Ascending aorta (tissue), 2 donors: Measurements from ENCODE around the gene FXYD2. TPM values are rescaled to one million over a fixed set of nuclear protein-coding genes. Genes with fewer than 3 reads are reported as not detected.

Experiments
- DNase-seq, 2 donors: peaks; one replicate each; pipeline ENCODE4 v3.0.0-alpha.2; 2019; ENCODE audit warnings: low spot score in 2 of 2
- H3K27ac ChIP-seq, 2 donors: fragments of 200-600 bp; sonication (generic); one replicate each; pipeline ENCODE4 v1.5.1; 2016 to 2017; ENCODE audit warnings: mild to moderate bottlenecking in 1 of 2
- H3K27me3 ChIP-seq: fragments of 200-600 bp; sonication (generic); one replicate; pipeline ENCODE4 v1.5.1; 2017
- H3K36me3 ChIP-seq, 2 donors: fragments of 200-600 bp; sonication (generic); one replicate each; pipeline ENCODE4 v1.5.1; 2016
- H3K4me1 ChIP-seq, 2 donors: fragments of 200-600 bp; sonication (generic); one replicate each; pipeline ENCODE4 v1.5.1; 2016 to 2017; ENCODE audit warnings: mild to moderate bottlenecking in 1 of 2
- H3K4me3 ChIP-seq, 2 donors: fragments of 200-600 bp; sonication (generic); one replicate each; pipeline ENCODE4 v1.5.1; 2016 to 2017; ENCODE audit warnings: mild to moderate bottlenecking in 1 of 2
- H3K9me3 ChIP-seq, 2 donors: fragments of 200-600 bp; sonication (generic); one replicate each; pipeline ENCODE4 v1.5.1; 2016
- CTCF ChIP-seq, 3 experiments: fragments of 200-600 bp in 2 of 3; fragments of 450-650 bp in 1 of 3; sonication (generic) in 2 of 3; IDR thresholded peaks; one replicate each; pipeline ENCODE4 v1.5.1; 2016 to 2019; ENCODE audit warnings: antibody characterized with exemption in 3 of 3, mild to moderate bottlenecking in 1 of 3, moderate library complexity in 1 of 3
- intact Hi-C: fragments of 100-400 bp; cut with DNase I; formaldehyde crosslinking; loops from one replicate; pipeline ENCODE4 v1.15.1; 2023
- total RNA-seq: library from RNA; depleted of rRNA; stranded (reverse); fragments of >200 nt; gene quantifications from one replicate; pipeline ENCODE4 v1.1.0, GENCODE V29; 2016

The FXYD2 gene
- total RNA-seq, 1 donor from 2014 or later, result not detected

DNA sequence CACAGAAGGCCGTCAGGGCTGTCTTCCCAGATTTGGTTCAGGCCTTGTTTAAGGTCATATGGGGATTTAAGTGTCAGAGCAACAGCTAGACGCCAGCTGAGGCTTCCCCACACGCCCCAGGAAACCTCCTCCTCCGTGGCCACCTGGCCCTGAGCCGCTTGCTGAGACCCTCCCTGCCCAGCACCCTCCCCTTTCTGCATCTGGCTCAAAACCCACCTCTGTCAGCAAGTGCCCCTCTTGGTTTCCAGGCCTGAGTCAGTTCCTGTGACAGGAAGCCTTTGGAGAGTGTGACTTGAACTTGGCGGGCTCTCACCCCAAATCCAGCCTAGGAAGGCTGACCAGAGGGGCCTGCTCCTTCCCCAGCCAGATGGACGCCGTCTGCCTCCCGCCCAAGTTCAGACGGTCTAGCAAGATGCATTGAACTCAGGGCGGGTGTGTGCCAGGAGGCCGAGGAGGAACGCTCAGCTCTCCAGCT is 561 bp downstream of the FXYD2 start:
- peak in 1 of 2 donors; percentile 73 for DNase-seq
- Histone ChIP-seq H3K9me3 (no peaks in the 10 kb centered on the region), H3K27me3 (no peaks in the 10 kb centered on the region), H3K4me1 (no peaks in the 10 kb centered on the region), H3K36me3 (no peaks in the 10 kb centered on the region), H3K27ac (peak overlapping the region; percentile 21 to 65), H3K4me3 (no peak overlapping the region)
- no peak for TF ChIP-seq CTCF (IDR thresholded peaks at IDR 0.05)
- intact Hi-C loops, result no loop called here

GRCh38 chr11:117823294-117823945 is 1.1 kb downstream of the FXYD2 start:
- intact Hi-C loops, result no loop called here
- Histone ChIP-seq H3K36me3 (no peaks in the 10 kb centered on the region), H3K4me1 (no peaks in the 10 kb centered on the region), H3K27me3 (no peaks in the 10 kb centered on the region), H3K27ac (peak overlapping the region; percentile 21 to 65), H3K9me3 (no peaks in the 10 kb centered on the region), H3K4me3 (no peak overlapping the region)
- DNase-seq, result no peak
- TF ChIP-seq CTCF (IDR thresholded peaks at IDR 0.05), result peak in 1 of 3 experiments; percentile 7

DNA sequence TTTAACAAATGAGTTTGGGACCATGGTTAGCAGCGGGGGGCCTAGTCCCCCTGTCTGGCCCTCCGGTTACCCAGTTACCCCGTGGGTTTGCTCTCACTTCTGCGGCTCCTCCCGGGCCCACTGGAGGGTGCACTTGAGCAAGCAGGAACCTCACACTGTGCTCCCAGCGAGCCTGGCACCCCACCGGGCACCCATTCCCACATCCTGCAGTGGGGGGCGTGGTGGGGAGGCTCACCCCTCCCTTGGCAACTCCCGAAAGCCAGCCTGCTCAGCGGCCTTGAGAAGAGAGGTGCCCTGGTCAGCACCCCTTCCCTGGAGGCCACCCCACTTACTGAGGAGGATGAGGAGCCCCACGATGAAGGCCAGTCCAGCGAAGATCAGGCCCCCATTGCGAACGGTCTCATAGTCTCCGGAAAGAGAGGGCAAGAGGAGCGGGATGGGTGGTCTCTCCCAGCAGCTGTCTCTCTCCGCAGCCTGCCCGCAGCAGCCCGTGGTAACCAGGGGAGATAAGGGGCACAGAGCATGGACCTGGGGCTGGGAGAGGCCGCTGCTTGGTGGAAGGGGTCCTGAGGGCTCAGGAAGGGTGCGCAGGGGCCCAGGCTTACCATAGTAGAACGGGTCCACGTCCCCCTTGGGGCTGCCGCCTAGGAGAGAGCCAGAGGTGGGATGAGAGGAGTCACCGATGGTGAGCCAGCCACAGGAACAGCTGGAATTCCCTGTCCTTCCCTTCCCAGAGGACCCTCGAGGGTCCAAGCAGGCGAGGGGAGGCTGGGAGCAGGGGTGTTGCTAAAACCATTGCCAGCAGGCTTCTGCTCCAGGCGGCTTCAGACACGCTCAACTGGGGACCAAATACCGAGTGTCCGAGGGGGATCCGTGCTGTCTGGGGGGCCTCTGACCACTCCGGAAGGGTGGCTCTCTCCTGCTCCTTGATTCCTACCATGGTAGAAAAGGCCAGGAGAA is 2.2 kb downstream of the FXYD2 start:
- no peaks in the 10 kb centered on the region for H3K4me1 ChIP-seq
- intact Hi-C loops, result no loop called here
- no peaks in the 10 kb centered on the region for H3K9me3 ChIP-seq
- no peaks in the 10 kb centered on the region for H3K36me3 ChIP-seq
- no peaks in the 10 kb centered on the region for H3K27me3 ChIP-seq
- no peak for DNase-seq
- H3K4me3 ChIP-seq, result no peak overlapping the region
- H3K27ac ChIP-seq, result no peak overlapping the region
- peak; percentile 9 to 32 (median 27) for TF ChIP-seq CTCF (IDR thresholded peaks at IDR 0.05)

GRCh38 chr11:117821431-117821830 is 3.1 kb downstream of the FXYD2 start:
- H3K27ac ChIP-seq, result no peak overlapping the region
- no peak for TF ChIP-seq CTCF (IDR thresholded peaks at IDR 0.05)
- DNase-seq, result no peak
- H3K27me3 ChIP-seq, result no peaks in the 10 kb centered on the region
- no peak overlapping the region for H3K4me3 ChIP-seq
- no peaks in the 10 kb centered on the region for H3K4me1 ChIP-seq
- H3K36me3 ChIP-seq, result no peaks in the 10 kb centered on the region
- no peaks in the 10 kb centered on the region for H3K9me3 ChIP-seq
- intact Hi-C loops, result no loop called here

DNA sequence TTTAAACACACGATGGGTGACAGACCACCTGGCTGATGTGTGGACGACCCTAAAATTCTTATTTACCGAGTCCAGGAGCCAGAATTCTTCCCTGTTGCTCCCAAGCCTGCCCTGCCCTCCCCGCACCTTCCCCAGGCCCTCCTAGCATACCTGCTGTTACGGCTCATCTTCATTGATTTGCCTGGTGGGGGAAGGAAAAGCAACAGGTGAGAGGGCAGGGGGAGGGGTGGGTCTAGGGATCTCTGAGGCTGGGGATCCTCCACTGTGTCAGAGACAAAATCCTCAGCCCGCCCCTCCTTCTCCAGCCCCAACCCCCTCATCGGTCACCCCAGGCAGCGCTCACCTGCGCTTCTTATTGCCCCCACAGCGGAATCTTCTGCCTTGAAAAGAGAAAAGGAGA is 4.0 kb downstream of the FXYD2 start:
- TF ChIP-seq CTCF (IDR thresholded peaks at IDR 0.05), result no peak
- Histone ChIP-seq H3K9me3 (no peaks in the 10 kb centered on the region), H3K36me3 (no peaks in the 10 kb centered on the region), H3K4me3 (no peak overlapping the region), H3K4me1 (no peaks in the 10 kb centered on the region), H3K27ac (no peak overlapping the region), H3K27me3 (no peaks in the 10 kb centered on the region)
- intact Hi-C loops, result no loop called here
- DNase-seq, result no peak
